ENCODE measurements around the gene RAP1GAP2.

GRCh38 chr17:2786176-2786881 is 9.9 kb upstream of the RAP1GAP2 start:
- TF ChIP-seq POLR2AphosphoS5 (IDR thresholded peaks at IDR 0.05) (no peak), EP300 (IDR thresholded peaks at IDR 0.05) (no peak), POLR2A (IDR thresholded peaks at IDR 0.05) (no peak)
- TF ChIP-seq, protein P1, sequence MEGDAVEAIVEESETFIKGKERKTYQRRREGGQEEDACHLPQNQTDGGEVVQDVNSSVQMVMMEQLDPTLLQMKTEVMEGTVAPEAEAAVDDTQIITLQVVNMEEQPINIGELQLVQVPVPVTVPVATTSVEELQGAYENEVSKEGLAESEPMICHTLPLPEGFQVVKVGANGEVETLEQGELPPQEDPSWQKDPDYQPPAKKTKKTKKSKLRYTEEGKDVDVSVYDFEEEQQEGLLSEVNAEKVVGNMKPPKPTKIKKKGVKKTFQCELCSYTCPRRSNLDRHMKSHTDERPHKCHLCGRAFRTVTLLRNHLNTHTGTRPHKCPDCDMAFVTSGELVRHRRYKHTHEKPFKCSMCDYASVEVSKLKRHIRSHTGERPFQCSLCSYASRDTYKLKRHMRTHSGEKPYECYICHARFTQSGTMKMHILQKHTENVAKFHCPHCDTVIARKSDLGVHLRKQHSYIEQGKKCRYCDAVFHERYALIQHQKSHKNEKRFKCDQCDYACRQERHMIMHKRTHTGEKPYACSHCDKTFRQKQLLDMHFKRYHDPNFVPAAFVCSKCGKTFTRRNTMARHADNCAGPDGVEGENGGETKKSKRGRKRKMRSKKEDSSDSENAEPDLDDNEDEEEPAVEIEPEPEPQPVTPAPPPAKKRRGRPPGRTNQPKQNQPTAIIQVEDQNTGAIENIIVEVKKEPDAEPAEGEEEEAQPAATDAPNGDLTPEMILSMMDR (IDR thresholded peaks at IDR 0.05) = peak in 3 of 4 experiments; percentile 27 to 63 (median 29)

Data from sigmoid colon (tissue), 4 donors.